HG02642 (cell line): ENCODE results near the gene CFD.
"Not testable (repeated sequence)": the region's sequence is repeated elsewhere in the genome, so short reads cannot be mapped to it uniquely, and the experiment has no call there.

Source experiments
- ATAC-seq: cut with Tn5 transposase; IDR thresholded peaks from one replicate; pipeline ENCODE4 v1.9.1; 2021; ENCODE audit warnings: mild to moderate bottlenecking; ENCODE audit not compliant: unreplicated experiment, poor library complexity

CFD gene

GRCh38 chr19:824885-825284 lies 34.6 kb upstream of the CFD start:
- no peak for ATAC-seq

DNA sequence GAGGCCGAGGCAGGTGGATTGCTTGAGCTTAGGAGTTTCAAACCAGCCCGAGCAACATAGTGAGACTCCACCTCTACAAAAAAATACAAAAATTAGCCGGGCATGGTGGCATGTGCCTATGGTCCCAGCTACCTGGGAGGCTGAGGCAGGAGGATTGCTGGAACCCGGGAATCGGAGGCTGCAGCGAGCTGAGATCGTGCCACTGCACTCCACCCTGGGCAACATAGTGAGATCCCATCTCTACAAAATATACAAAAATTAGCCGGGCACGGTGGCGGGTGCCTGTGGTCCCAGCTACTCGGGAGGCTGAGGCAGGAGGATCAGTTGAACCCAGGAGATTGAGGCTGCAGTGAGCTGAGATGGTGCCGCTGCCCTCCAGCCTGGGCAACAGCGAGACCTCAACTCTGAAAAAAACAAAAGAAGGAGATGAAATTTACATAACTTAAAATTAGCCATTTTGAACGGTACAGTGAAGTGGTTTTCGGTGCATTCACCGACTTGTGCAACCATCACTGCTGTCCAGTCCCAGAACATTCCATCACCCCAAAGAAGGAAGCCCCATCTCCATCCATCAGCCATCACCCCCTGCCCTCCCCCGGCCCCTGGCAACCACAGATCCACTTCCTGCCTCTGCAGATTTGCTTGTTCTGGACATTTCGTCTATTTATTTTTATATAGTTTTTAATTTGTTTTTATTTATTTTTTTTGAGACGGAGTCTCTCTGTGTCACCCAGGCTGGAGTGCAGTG lies 33.4 kb upstream of the CFD start:
- ATAC-seq = no peak

DNA sequence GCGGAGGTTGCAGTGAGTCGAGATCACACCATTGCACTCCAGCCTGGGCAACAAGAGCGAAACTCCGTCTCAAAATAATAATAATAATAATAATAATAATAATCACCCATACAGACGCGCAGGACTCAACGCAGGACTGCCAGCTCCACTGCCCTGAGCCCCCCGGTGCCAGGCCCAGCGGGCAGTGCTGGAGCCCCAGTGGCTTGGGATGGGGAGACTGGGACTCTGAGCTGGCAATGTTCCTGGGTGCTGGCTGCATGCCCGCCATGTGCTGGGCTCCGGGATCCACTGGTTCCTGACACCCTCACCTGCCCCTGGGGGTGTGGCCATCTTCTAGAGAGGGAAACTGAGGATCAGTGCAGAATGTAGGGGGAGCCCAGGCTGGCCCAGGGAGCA lies 32.2 kb upstream of the CFD start:
- ATAC-seq = no peak

DNA sequence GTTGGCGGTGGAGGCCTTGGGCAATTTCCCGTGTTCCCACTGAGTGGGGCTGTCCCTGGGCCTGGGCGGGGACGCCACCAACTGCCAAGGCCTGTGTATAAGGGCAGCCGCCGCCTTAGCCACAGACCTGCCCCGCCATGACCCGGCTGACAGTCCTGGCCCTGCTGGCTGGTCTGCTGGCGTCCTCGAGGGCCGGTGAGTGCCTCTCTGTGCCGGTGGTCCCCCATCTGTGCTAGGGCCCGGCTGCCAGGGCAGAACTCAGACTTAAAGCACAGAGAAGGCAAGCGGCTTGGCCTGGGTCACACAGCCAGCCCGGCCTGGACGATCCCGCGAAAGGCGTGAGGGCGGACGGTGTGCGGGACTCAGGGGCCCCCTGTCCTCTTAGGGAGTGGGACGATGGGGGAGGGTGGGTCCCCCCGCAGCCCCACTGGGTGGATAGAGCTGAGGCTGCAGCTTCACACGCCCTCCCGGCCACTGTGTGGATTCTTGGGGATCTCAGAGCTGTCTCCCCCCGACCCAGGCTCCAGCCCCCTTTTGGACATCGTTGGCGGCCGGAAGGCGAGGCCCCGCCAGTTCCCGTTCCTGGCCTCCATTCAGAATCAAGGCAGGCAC lies 31.6 kb upstream of the CFD start, which contains the start of gene AZU1:
Gene AZU1 (plus strand): TSS at position 128 of the 612 bp plus-strand sequence. CDS start 10 bp downstream, at position 138.
- no peak for ATAC-seq

- ATAC-seq = no peak
Measured at GRCh38 chr19:829129-829758, 30.2 kb upstream of the CFD start.

- no peak for ATAC-seq
Measured at GRCh38 chr19:831407-832369, 27.8 kb upstream of the CFD start.

GRCh38 chr19:834216-834615 lies 25.2 kb upstream of the CFD start:
- ATAC-seq = no peak

- ATAC-seq = no peak
Measured at GRCh38 chr19:835210-835810, 24.2 kb upstream of the CFD start.

GRCh38 chr19:840519-841206 lies 18.8 kb upstream of the CFD start, which contains the start of gene PRTN3:
Gene PRTN3 (plus strand): TSS chr19:840999. CDS start chr19:841009, 10 bp downstream.
- no peak for ATAC-seq

DNA sequence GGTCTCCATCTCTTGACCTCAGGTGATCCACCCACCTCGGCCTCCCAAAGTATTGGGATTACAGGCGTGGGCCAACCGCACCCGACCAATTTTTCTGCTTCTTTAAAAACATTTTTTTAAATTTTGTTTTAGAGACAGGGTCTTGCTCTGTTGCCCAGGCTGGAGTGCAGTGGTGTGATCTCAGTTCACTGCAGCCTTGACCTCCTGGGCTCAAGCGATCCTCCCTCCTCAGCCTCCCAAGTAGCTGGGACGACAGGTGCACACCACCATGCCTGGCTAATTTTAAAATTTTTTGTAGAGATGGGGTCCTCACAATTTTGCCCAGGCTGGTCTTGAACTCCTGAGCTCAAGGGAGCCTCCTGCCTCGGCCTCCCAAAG lies 16.7 kb upstream of the CFD start:
- ATAC-seq = not testable (repeated sequence)

GRCh38 chr19:843180-843835 lies 16.2 kb upstream of the CFD start:
- no peak for ATAC-seq

GRCh38 chr19:843836-844545 lies 15.5 kb upstream of the CFD start:
- no peak for ATAC-seq

DNA sequence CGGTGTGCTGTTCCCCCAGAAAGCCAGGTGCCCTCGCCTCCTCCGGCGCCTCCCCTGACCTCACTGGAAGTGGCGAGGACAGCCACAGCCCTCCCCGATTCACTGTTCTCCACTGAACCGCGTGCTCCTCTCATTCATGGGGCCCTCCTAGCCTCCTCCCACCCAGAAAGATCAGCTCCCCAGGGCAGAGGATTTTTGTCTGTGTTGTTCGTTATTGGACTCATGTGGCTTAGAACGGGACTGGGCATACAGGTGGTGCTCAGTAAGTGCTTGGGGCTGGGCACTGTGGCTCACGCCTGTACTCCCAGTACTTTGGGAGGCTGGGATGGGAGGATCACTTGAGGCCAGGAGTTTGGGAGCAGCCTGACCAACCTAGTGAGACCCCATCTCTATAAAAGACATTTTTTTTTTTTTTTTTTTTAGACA lies 14.9 kb upstream of the CFD start:
- no peak for ATAC-seq

- ATAC-seq = no peak
Measured at GRCh38 chr19:845707-846521, 13.6 kb upstream of the CFD start.

- no peak for ATAC-seq
Measured at GRCh38 chr19:848386-848921, 11.0 kb upstream of the CFD start.

GRCh38 chr19:849195-849594 lies 10.3 kb upstream of the CFD start:
- not testable (repeated sequence) for ATAC-seq
